Psoas muscle (tissue), 8 donors: ENCODE results near the gene ETFA. TPM values are rescaled to one million over a fixed set of nuclear protein-coding genes. Genes with fewer than 3 reads are reported as not detected.

Source experiments
- ATAC-seq, 4 donors: fragments of 200-7000 bp; cut with Tn5 transposase; one replicate each; pipeline ENCODE4 v1.9.1; 2020; ENCODE audit warnings: moderate library complexity in 3 of 4, mild to moderate bottlenecking in 2 of 4
- DNase-seq, 2 donors: peaks; one replicate each; pipeline ENCODE4 v3.0.0-alpha.2; 2020
- H3K27ac ChIP-seq: fragments of 200-600 bp; one replicate; pipeline ENCODE4 v1.8.0; 2022
- H3K27me3 ChIP-seq, 3 donors: fragments of 200-600 bp in 1 of 3; one replicate each; pipeline versions ENCODE4 v1.6.1 to v1.8.0; 2013 to 2022; ENCODE audit warnings: low read length in 2 of 3, mild to moderate bottlenecking in 2 of 3, moderate library complexity in 1 of 3; ENCODE audit not compliant: insufficient read depth in 3 of 3
- H3K36me3 ChIP-seq, 2 donors: fragments of 200-600 bp in 1 of 2; one replicate each; pipeline versions ENCODE4 v1.6.1 to v1.8.0; 2013 to 2022; ENCODE audit warnings: low read depth in 1 of 2, mild to moderate bottlenecking in 1 of 2, moderate library complexity in 1 of 2; ENCODE audit not compliant: insufficient read depth in 1 of 2
- H3K4me1 ChIP-seq: fragments of 200-600 bp; one replicate; pipeline ENCODE4 v1.8.0; 2022
- H3K4me3 ChIP-seq: fragments of 200-600 bp; one replicate; pipeline ENCODE4 v1.8.0; 2022; ENCODE audit warnings: mild to moderate bottlenecking
- H3K9me3 ChIP-seq: fragments of 200-600 bp; one replicate; pipeline ENCODE4 v1.8.0; 2022
- WGBS, 3 donors: extraction: QIAGEN DNeasy Blood & Tissue Kit; methylation state at CpG; one replicate each; pipeline versions ENCODE4 v1.1.6 to v1.1.7; 2013; 5-methylcytosine and 5-hydroxymethylcytosine counted together
- intact Hi-C, 2 donors: fragments of 100-400 bp; cut with DNase I; formaldehyde crosslinking; loops; one replicate each; pipeline versions ENCODE4 v1.11.0 to v1.14.2; 2022
- polyA plus RNA-seq, 3 donors: library from polyadenylated mRNA; stranded (reverse); fragments of 200-250 nt; gene quantifications; one replicate each; pipeline ENCODE4 v1.2.3, GENCODE V29; 2013
- total RNA-seq, 4 donors: library from RNA; stranded (reverse); fragmentation: NEBNext Ultra II Directional in 2 of 4; extraction: Animal tissue kit (Norgen Biotek cat#: 25700) in 2 of 4; gene quantifications; one replicate each; pipeline versions ENCODE4 v1.2.1 to v1.2.4, GENCODE V29; 2021 to 2023
- TF ChIP-seq, protein P1 (sequence below): fragments of 200-600 bp; IDR thresholded peaks from one replicate; pipeline ENCODE4 v1.8.0; 2022; ENCODE audit warnings: antibody characterized with exemption
- donor health status: healthy with polysubstance abuse.
- donor health status: DM: no; HTN: no; CAD: no; lungs with moderate emphysema.
- donor health status: Bipolar disorder and iron deficiency.
- donor health status: healthy.
- donor health status: DM: yes; HTN: yes; CAD: no.
- donor health status: DM: no; HTN: no; CAD: no.
- donor health status: DM: no; HTN: no; CAD: no.
- donor health status: DM: yes; HTN: yes; CAD: no.

The ETFA gene
- total and polyA plus RNA-seq, 7 donors, result 257 to 368 (median 276) TPM

DNA sequence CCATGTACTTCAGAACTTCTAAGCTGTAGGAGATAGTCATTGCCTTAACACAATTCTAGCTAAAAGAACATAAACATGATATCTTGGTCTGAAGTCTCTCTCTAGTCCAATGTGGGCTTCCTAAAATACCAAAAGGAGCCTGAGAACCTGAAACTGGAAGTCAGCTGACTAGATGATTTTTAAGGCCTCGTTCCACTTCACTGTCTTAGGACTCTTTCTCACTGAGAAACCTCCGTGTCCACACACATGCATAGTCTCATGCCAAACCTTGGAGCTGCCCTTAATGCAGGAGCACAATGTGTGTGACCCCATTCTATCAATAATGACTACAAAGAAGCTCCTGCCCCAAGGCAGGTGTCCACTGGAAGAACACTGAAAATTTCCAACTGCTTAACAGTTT, 87.7 kb downstream of the ETFA start:
- Histone ChIP-seq H3K4me3 (no peak overlapping the region), H3K36me3 (peaks cover 0 to 49% of the 10 kb centered on the region in 2 donors), H3K4me1 (no peaks in the 10 kb centered on the region), H3K27ac (no peak overlapping the region), H3K27me3 (no peaks in the 10 kb centered on the region), H3K9me3 (no peaks in the 10 kb centered on the region)
- TF ChIP-seq, protein P1, sequence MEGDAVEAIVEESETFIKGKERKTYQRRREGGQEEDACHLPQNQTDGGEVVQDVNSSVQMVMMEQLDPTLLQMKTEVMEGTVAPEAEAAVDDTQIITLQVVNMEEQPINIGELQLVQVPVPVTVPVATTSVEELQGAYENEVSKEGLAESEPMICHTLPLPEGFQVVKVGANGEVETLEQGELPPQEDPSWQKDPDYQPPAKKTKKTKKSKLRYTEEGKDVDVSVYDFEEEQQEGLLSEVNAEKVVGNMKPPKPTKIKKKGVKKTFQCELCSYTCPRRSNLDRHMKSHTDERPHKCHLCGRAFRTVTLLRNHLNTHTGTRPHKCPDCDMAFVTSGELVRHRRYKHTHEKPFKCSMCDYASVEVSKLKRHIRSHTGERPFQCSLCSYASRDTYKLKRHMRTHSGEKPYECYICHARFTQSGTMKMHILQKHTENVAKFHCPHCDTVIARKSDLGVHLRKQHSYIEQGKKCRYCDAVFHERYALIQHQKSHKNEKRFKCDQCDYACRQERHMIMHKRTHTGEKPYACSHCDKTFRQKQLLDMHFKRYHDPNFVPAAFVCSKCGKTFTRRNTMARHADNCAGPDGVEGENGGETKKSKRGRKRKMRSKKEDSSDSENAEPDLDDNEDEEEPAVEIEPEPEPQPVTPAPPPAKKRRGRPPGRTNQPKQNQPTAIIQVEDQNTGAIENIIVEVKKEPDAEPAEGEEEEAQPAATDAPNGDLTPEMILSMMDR, result no peak
- 79 to 96% (median 88%) methylated on average over 2 of the region's 2 CpGs for WGBS, 3 donors
- ATAC-seq (no peak), DNase-seq (no peak)
- intact Hi-C loops, result no loop called here

DNA sequence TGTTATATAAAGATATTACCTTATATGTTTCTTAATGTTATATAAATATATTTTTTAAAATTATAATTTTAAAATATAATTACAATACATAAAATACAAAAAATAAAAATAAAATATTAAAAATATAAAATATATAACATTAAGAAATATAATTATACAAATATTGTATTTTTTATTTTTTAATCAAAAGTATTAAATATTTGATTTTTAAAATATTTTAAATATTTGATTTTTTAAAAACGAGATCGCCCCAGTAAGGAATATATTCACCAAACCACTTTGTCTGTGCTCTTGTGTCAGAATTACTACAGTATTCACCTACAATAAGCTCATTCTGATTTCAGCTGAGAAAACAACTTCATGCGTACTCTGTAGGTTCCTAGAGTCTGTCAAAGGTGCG, 89.1 kb downstream of the ETFA start:
- intact Hi-C loops, result no loop called here
- DNase-seq (no peak), ATAC-seq (no peak)
- Histone ChIP-seq H3K36me3 (peaks cover 0 to 42% of the 10 kb centered on the region in 2 donors), H3K9me3 (no peaks in the 10 kb centered on the region), H3K4me1 (peaks cover 7% of the 10 kb centered on the region), H3K27me3 (no peaks in the 10 kb centered on the region), H3K27ac (no peak overlapping the region), H3K4me3 (no peak overlapping the region)
- 96 to 98% (median 97%) methylated on average over 4 of the region's 4 CpGs for WGBS, 3 donors
- TF ChIP-seq, protein P1, result no peak

DNA sequence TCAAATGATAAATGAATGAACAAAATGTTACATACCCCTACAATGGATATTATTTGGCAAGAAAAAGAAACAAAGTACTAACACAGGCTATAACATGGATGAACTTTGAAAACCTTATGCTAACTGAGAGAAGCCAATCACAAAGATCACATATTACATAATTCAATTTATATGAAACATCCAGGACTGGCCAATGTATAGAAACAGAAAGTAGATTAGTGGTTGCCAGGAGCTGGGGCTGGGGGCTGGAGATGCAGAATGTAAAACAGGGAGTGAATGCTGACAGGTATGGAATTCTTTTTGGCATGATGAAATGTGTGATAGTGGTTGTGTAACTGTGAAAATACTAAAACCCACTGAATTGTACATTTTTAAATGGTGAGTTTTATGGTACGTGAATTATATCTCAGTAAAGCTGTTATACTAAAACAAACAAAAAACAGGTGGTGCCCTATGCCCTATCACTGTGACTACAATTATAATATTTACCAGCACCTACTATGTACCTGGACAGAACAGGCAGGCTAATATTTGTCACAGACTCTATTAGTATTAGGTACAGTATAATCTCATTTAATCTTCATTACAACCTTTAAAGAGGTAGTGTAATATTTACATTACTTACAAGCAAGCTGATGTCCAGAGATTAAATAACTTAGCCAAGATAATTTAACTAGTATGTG, 90.0 kb downstream of the ETFA start:
- Histone ChIP-seq H3K9me3 (no peaks in the 10 kb centered on the region), H3K4me1 (peaks cover 7% of the 10 kb centered on the region), H3K27ac (no peak overlapping the region), H3K27me3 (no peaks in the 10 kb centered on the region), H3K36me3 (peaks cover 0 to 40% of the 10 kb centered on the region in 2 donors), H3K4me3 (no peak overlapping the region)
- intact Hi-C loops, result no loop called here
- DNase-seq, result no peak
- TF ChIP-seq, protein P1, result no peak
- ATAC-seq, result no peak
- WGBS, 3 donors, result 99 to 100% (median 100%) methylated on average over 1 of the region's 1 CpG

DNA sequence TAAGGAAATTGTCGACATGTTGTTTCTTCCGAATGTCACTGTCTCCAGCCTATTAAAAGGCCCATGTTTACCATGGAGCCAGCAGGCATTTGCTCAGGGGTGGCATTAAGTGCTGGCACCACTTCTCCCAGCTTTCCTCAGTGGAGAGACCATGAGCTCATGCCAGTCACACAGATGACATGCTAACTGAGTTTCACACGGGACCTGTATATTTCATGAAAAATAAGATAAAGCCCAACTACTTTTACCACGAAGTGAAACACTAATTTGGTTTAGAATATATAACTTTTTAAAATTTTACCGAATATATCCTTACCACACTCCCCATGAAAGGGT, 93.4 kb downstream of the ETFA start:
- Histone ChIP-seq H3K9me3 (no peaks in the 10 kb centered on the region), H3K4me3 (no peak overlapping the region), H3K27ac (no peak overlapping the region), H3K27me3 (no peaks in the 10 kb centered on the region), H3K36me3 (peaks cover 0 to 40% of the 10 kb centered on the region in 2 donors), H3K4me1 (peaks cover 7% of the 10 kb centered on the region)
- no peak for DNase-seq
- no peak for ATAC-seq
- intact Hi-C loops, result no loop called here
- TF ChIP-seq, protein P1, result no peak
- WGBS, 3 donors, result 62 to 68% (median 63%) methylated on average over 5 of the region's 5 CpGs
